Stimulated activated CD8-positive, alpha-beta memory T cell treated with anti-CD3 and anti-CD28 coated beads, Interleukin-2, amount 100 ng/mL, for 1 hour (primary cell): ENCODE results near the gene ALOX15.
"Not testable (repeated sequence)": the region's sequence is repeated elsewhere in the genome, so short reads cannot be mapped to it uniquely, and the experiment has no call there.

Experiments used
- DNase-seq, 2 donors: peaks; one replicate each; pipeline ENCODE4 v3.0.0-alpha.2; 2020; ENCODE audit warnings: low read depth in 2 of 2

ALOX15 gene

DNA sequence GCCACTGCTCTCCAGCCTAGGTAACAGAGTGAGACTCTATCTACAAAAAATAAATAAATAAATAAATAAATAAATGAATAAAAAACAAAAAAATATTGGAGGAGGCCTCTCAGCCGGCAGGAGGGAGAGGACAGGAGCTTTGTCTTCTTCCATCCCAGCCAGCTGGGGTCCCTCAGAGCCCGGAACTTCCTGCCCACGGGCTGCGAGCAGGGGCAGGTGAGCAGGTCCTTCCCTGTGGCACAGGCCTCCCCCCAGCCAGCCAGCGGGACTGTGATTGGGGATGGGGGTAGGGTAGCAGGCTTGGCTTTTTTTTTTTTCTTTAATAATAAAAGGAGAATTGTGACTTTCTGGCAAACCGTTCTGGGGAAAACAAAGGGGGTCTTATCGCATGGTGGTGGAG lies 47.1 kb downstream of the ALOX15 start:
- no peak for DNase-seq

- DNase-seq, result no peak
These were observed 48.5 kb downstream of the ALOX15 start for GRCh38 chr17:4593021-4593421.

DNA sequence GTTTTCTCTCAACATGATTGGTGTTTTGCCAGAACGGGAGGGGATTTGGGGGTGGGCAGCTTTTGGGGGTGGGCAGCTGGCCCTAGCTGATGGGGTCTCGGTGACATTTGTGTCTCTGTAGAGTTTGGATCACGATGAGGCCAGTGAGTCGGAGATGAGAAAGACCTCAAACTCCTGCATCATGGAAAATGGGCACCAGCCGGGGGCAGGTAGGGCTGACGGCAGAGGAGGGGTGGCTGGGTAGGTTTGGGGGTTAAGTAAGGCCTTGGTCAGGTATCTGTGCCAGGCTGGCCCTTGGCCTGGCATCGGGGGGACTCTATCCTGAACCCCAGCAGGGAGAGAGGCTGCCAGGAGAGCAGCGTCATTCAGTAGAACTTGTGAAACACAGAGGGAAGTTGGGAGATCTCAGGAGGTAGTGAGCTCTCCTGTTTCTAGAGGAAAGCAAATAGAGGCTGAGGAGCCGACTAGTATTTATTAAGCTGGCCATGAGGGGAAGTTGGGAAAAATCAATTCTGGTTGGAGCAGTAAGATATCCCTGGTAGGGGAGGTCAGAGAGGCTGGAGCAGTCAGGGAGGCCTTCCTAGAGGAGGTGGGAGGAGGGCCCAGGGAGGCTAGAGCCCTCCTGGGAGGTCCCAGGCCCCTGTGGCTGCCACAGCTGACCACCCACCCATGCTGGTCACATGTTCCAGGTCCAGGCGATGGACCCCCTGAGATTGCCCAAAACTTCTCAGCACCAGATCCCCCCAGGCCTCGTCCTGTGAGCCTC lies 49.1 kb downstream of the ALOX15 start:
- no peak for DNase-seq

DNA sequence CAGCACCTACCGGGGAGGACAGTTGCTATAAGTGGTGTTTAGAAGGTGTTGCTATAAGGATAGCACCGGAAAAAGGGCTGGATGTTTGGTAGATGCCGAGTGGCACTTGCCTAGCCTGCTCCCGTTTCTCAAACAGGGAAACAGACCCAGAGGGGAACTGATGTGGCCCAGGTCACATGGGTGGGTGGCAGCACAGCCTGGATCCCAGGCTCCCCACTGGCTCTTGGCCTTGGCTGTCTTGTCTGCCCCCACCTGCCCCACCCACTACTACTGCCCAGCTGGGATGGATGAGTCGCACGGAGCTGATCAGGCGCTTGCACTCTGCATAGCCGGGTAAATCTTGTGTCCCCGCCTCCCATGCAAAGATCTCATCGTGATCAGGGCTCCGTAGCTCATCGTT lies 49.9 kb downstream of the ALOX15 start:
- DNase-seq, result no peak

- no peak for DNase-seq
These were observed 50.5 kb downstream of the ALOX15 start for GRCh38 chr17:4590981-4591453.

- DNase-seq, result not testable (repeated sequence)
These were observed 51.4 kb downstream of the ALOX15 start for GRCh38 chr17:4590042-4590441.

GRCh38 chr17:4588898-4589625 lies 52.4 kb downstream of the ALOX15 start:
- DNase-seq, result no peak

DNA sequence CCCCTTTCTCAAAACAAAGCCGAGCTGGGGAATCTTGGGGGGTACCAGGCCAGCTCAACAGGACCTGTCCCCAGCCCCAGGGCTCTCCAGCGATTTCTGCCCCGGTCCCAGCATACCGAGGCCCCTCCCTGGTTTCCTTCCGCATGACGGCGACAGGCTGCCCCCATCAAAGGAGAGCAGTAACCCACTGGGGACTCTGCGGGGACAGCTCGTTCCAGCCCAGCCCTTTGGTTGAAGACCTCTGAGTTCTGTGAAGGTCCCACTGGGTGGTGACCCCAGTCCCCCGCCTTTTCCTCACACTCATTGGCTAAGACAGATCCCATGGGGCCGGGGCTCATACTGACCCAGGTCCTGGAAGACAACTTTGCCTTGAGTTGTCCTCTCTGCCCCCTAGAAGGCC lies 53.1 kb downstream of the ALOX15 start:
- no peak for DNase-seq

- no peak for DNase-seq
These were observed 53.7 kb downstream of the ALOX15 start for GRCh38 chr17:4587803-4588202.

- no peak for DNase-seq
These were observed 54.3 kb downstream of the ALOX15 start for GRCh38 chr17:4587195-4587594.

DNA sequence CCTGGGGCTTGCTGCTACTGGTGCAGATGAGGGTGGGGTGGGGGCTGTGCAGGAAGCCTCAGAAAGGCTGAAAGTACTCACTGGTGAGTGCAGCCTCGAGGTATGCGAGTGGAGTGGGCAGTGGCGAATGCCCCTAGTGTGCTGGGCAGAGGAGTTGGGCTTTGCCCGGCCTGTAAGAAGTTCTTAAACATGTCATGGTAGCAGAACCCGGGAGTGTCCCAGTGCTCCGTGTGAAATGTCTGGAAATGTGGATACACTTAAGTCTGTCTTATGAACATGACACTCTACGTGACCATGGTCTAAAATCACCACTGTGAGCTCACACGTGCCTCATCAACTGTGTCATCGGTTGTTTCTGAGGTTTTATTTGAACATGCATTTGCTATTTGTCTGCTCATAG lies 55.4 kb downstream of the ALOX15 start:
- DNase-seq, result no peak

GRCh38 chr17:4585638-4585994 lies 55.9 kb downstream of the ALOX15 start:
- no peak for DNase-seq

- no peak for DNase-seq
These were observed 56.4 kb downstream of the ALOX15 start for GRCh38 chr17:4584917-4585637.

- DNase-seq, result no peak
These were observed 57.2 kb downstream of the ALOX15 start, which contains the start of gene SMTNL2 for GRCh38 chr17:4584101-4584916. Gene SMTNL2, plus strand, starts transcription at chr17:4584529. Its CDS starts 77 bp downstream, at chr17:4584606.

- DNase-seq, result no peak
These were observed 57.7 kb downstream of the ALOX15 start for GRCh38 chr17:4583782-4584100.

- DNase-seq, result no peak
These were observed 58.3 kb downstream of the ALOX15 start for GRCh38 chr17:4583206-4583605.

GRCh38 chr17:4582691-4583090 lies 58.8 kb downstream of the ALOX15 start:
- DNase-seq, result no peak

- DNase-seq, result no peak
These were observed 59.4 kb downstream of the ALOX15 start for GRCh38 chr17:4582101-4582501.
